ENCODE data around the gene ACOT6.
"Not testable (repeated sequence)": the region's sequence is repeated elsewhere in the genome, so short reads cannot be mapped to it uniquely, and the experiment has no call there.

ACOT6 gene

GRCh38 chr14:73594491-73594890, 17.8 kb upstream of the ACOT6 start:
- in situ Hi-C loops (cut with HindIII; ENCODE audit: low sequenced_read_pairs): no loop called here

GRCh38 chr14:73599499-73599898, 12.8 kb upstream of the ACOT6 start:
- in situ Hi-C loops (cut with HindIII; ENCODE audit: low sequenced_read_pairs): no loop called here

- in situ Hi-C loops (cut with HindIII; ENCODE audit: low sequenced_read_pairs): no loop called here
Observed at GRCh38 chr14:73602994-73603393, 9.3 kb upstream of the ACOT6 start.

GRCh38 chr14:73606271-73606670, 6.0 kb upstream of the ACOT6 start:
- in situ Hi-C loops (cut with HindIII; ENCODE audit: low sequenced_read_pairs): no loop called here

- in situ Hi-C loops (cut with HindIII; ENCODE audit: low sequenced_read_pairs): no loop called here
Observed at GRCh38 chr14:73607241-73607640, 5.1 kb upstream of the ACOT6 start.

- in situ Hi-C loops (cut with HindIII; ENCODE audit: low sequenced_read_pairs): no loop called here
Observed at GRCh38 chr14:73610687-73611086, 1.6 kb upstream of the ACOT6 start.

DNA sequence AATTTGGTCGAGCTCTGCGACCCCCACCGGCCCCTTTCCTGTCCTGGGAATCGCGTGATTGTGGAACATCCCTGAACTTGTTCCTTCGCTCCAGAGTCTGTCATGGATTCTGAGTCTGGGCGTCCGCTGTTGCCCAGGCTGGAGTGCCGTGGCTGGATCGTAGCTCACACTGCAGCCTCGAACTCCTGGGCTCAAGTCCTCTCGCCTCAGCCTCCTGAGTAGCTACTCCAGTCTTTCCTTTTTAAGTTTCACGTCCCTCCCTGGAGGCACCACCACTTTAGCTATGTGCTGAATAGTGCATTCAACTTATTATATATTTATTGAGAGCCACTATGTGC, 698 bp downstream of the ACOT6 start:
- in situ Hi-C loops (cut with HindIII; ENCODE audit: low sequenced_read_pairs): no loop called here

GRCh38 chr14:73613419-73613963, 1.2 kb downstream of the ACOT6 start:
- in situ Hi-C loops (cut with HindIII; ENCODE audit: low sequenced_read_pairs): no loop called here

GRCh38 chr14:73616831-73617230, 4.5 kb downstream of the ACOT6 start:
- in situ Hi-C loops (cut with HindIII; ENCODE audit: low sequenced_read_pairs): no loop called here

DNA sequence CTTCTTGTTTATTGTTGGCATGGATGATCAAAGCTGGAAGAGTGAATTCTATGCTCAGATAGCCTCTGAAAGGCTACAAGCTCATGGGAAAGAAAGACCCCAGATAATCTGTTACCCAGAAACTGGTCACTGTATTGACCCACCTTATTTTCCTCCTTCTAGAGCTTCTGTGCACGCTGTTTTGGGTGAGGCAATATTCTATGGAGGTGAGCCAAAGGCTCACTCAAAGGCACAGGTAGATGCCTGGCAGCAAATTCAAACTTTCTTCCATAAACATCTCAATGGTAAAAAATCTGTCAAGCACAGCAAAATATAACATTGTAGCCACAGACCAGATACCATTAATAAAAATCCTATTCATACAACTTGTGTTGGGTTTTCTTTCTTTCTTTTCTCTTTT, 7.2 kb downstream of the ACOT6 start:
- in situ Hi-C loops (cut with HindIII; ENCODE audit: low sequenced_read_pairs): no loop called here

DNA sequence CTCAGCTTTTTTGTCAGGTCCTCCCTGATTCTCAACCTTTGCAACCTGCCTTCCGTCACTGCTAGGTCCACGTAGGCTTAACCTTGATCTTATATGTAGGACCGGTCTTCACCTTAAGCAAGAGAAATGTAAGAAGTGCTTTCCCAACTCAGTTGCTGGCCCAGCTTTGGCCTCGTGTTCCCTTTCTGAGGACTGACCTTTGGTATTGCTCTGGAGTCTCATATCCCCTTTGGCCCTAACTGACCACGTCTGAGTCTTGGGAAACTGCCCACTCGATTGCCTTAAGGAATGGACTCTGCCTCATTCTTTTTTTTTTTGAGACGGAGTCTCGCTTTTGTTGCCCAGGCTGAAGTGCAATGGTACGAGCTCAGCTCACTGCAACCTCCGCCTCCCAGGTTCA, 8.0 kb downstream of the ACOT6 start:
- in situ Hi-C loops (cut with HindIII; ENCODE audit: low sequenced_read_pairs): no loop called here

- in situ Hi-C loops (cut with HindIII; ENCODE audit: low sequenced_read_pairs): no loop called here
Observed at GRCh38 chr14:73623504-73624054, 11.3 kb downstream of the ACOT6 start.

- in situ Hi-C loops (cut with HindIII; ENCODE audit: low sequenced_read_pairs): no loop called here
Observed at GRCh38 chr14:73625706-73626105, 13.4 kb downstream of the ACOT6 start.

DNA sequence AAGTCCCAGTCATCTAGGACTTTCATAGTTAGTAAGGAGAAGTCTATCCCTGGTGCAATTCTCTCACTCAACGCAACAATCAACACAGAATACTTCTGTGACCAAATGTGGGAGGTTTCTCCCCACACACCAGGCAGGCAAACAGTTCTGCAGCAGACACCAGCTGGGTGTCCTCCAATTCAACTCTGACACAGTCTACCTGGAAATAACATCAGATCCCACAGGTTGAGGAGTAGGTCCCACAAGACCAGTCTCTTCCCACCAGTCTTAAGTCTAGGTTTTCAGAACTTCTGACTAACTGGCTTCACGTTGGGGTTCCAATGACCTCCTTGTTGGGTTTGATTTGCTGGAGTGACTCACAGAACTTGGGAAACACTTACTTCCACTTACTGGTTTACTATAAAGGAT, 14.8 kb downstream of the ACOT6 start:
- in situ Hi-C loops (cut with HindIII; ENCODE audit: low sequenced_read_pairs): no loop called here

- in situ Hi-C loops (cut with HindIII; ENCODE audit: low sequenced_read_pairs): no loop called here
Observed at GRCh38 chr14:73630009-73630780, 17.9 kb downstream of the ACOT6 start.

- in situ Hi-C loops (cut with HindIII; ENCODE audit: low sequenced_read_pairs): no loop called here
Observed at GRCh38 chr14:73633116-73634010, 21.0 kb downstream of the ACOT6 start.

GRCh38 chr14:73634011-73634833, 21.9 kb downstream of the ACOT6 start:
- in situ Hi-C loops (cut with HindIII; ENCODE audit: low sequenced_read_pairs): no loop called here

DNA sequence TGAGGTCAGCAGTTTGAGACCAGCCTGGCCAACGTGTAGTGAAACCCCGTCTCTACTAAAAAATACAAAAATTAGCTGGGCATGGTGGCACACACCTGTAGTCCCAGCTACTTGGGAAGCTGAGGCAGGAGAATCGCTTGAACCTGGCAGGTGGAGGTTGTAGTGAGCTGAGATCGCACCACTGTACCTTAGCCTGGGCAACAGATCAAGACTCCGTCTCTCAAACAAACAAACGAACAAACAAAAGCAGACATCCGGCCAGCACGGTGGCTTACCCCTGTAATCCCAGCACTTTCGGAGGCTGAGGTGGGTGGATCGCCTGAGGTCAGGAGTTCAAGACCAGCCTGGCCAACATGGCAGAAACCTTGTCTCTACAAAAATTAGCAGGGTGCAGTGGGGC, 24.0 kb downstream of the ACOT6 start:
- in situ Hi-C loops (cut with HindIII; ENCODE audit: low sequenced_read_pairs): not testable (repeated sequence)

DNA sequence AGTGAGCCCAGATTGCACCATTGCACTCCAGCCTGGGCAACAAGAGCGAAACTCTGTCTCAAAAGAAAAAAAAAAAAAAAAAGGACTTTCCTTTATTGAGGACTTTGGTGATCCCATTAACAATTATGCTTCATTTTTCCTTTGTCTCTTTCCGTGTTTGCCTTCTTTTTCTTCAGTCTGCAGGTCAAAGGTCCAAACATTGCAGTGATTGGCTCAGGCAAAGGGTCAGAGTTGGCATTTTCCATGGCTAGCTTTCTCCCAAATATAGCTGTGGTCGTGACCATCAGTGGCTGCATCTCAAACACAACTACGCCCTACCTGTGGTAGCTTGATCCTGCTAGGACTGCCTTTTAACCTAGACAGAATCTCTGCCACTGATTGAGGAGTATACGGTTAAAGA, 25.5 kb downstream of the ACOT6 start:
- in situ Hi-C loops (cut with HindIII; ENCODE audit: low sequenced_read_pairs): no loop called here

DNA sequence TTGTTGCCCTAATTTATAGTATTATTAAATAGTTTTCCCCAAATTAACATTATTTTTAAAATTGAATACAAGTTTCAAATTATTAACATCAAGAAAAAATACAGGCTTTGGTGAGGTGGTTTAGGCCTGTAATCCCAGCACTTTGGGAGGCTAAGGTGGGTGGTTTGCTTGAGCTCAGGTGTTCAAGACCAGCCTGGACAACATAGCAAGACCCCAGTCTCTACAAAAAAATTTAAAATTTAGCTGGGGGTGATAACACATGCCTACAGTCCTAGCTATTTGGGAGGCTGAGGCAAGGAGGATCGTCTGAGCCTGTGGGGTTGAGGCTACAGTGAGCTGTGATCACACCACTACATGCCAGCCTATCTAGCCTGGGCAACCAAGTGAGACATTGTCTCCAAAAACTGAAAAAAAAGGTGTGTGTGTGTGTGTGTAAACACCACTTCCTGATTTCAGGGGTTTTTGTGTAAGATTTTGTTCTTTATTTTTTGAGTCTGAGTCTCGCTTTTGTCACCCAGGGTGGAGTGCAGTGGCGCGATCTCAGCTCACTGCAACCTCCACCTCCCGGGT, 28.6 kb downstream of the ACOT6 start:
- in situ Hi-C loops (cut with HindIII; ENCODE audit: low sequenced_read_pairs): no loop called here
